GM19099 (cell line): ENCODE results near the gene LY6G6F.

Source experiments
- POLR2A ChIP-seq: IDR thresholded peaks from 3 replicates; pipeline ENCODE4 v1.6.1; 2011; ENCODE audit warnings: low read depth; ENCODE audit not compliant: insufficient read length; ENCODE audit errors: extremely low read depth

LY6G6F gene, protein sequence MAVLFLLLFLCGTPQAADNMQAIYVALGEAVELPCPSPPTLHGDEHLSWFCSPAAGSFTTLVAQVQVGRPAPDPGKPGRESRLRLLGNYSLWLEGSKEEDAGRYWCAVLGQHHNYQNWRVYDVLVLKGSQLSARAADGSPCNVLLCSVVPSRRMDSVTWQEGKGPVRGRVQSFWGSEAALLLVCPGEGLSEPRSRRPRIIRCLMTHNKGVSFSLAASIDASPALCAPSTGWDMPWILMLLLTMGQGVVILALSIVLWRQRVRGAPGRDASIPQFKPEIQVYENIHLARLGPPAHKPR

DNA sequence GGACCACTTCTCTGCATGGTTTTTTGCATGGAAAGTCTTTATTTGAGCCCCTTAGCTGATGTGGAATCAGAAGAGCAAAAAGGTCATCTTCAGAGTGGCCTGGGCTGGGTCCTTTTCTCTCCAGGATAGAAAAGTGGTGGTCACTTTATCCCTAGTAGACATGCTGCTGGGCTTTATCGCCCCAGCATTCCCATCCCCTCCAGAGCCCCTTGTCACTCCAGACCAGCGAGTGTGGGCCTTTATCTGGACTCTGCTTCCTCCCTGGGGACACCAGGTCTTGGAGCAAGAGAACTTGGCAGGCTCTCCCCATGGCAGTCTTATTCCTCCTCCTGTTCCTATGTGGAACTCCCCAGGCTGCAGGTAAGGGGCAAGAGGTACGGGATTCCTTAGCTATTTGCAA lies at the start of gene LY6G6F:
LY6G6F (plus strand) TSS at position 268 of the 400 bp plus-strand sequence; CDS start at position 309, 41 bp downstream.
- no peak for TF ChIP-seq POLR2A

DNA sequence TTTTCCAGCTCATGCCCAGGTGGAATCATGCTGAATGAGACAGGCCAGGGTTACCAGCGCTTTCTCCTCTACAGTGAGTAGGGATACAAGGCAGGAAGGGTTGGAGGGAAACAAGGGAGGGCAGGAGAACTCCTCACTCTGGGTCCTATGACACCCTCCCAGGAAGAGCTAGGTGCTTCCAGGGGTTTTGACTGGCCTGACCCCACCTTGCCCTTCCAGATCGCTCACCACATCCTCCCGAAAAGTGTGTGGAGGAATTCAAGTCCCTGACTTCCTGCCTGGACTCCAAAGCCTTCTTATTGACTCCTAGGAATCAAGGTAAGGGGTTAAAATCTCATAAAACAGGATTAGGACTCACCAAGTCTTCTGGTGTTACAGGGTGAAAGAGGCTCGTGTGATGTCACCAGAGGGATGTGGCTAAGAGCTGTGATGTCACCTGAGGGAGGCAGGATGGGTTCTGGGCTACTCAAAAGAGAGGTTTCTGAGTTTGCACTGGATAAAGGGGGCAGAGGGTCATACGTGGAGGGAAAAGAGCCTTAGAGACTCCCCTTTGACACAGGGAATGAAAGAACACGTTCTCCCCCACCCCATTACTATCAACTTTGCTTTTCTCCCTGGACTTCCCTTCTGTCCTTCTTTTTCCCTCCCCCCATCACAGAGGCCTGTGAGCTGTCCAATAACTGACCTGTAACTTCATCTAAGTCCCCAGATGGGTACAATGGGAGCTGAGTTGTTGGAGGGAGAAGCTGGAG lies 49.1 kb upstream of the LY6G6F start:
- TF ChIP-seq POLR2A, result no peak

DNA sequence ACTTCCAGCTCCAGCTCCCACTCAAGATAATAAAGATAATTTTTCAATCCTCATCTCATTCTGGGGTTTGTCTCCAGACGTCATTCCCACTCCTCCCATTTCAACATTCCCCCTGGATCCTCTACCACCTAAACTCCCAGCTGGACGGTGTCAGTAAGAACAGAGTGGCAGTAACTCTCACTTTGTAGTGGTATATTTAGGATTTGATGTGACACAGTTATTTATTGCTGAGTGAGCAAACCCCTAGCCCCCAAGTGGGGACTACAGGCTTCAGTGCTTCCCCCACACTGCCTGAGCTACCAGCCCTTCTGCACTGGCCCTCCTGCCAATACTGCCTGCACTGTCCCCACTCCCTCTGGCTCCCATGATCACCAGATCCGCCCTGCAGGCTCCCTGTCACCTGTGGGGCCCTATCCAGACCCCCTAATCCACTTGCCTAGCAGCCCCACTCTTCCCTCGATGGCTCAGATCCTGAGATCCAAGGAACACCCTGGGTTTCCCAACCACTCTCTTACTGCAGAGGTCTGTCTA lies 48.4 kb upstream of the LY6G6F start:
- no peak for TF ChIP-seq POLR2A

DNA sequence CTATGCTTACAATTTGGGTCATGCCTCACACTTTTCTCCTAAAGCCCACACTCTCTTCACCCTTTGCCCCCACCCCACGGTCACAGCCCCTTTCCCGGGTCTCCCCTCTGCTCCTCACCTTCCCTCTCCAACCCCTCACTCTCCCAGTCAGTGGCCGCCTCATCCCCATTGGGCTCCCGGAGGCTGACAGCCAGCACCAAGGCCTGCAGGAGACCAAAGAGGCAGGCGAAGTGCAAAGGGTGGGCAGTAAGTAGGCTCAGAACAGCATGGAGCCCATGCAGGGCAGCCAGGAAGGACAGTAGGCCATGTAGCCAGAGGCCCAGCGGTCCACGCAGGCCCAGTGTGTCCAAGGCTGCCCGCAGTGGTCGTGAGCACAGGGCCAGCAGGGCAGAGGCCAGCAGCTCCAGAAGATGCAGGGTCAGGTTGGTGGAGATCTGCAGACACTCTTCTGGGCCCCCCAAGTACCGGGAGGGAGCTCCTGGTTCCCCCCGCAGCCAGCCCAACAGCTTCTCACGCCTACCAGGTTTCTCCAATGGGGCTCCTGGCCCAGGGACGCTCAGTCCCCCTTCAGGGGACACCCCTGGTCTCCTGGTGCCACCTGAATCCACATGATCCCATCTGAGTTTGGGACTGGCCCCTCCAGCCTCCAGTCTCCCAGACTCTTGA lies 47.5 kb upstream of the LY6G6F start:
- no peak for TF ChIP-seq POLR2A

DNA sequence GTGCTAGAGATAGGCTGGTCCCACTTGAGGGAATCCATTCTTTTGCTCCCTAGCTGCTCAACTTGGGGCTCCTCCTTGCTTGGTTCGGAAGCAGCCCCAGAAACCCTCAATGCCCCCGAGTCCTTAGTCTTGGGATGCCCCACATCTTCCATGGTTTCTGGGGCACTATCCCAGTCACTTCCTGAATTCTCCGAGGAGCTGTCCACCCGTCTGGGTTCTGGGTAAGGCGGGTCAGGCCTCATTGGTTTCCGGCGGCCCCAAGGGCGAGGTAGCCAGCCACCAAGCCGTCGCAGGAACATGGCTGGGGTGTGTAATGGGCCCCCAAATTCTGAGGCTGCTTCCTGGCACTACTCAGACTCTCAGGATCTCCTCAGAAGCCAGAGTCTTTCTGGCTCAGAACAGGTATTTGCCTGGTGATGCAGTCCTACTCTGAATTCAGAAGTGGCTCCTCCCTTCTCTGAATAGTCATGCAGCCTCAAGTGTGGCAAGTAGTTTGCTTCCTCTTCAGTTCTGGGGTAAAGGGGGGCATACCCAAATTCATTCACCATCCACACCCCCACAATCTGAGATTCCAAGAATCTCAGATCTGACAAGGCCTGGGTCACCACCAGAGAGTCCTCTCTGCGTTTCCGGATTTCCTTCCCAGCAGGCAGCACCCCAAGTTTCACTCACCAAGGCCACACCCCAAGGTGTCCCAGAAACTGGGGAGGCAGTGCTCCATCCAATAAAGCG lies 46.9 kb upstream of the LY6G6F start:
- no peak for TF ChIP-seq POLR2A

DNA sequence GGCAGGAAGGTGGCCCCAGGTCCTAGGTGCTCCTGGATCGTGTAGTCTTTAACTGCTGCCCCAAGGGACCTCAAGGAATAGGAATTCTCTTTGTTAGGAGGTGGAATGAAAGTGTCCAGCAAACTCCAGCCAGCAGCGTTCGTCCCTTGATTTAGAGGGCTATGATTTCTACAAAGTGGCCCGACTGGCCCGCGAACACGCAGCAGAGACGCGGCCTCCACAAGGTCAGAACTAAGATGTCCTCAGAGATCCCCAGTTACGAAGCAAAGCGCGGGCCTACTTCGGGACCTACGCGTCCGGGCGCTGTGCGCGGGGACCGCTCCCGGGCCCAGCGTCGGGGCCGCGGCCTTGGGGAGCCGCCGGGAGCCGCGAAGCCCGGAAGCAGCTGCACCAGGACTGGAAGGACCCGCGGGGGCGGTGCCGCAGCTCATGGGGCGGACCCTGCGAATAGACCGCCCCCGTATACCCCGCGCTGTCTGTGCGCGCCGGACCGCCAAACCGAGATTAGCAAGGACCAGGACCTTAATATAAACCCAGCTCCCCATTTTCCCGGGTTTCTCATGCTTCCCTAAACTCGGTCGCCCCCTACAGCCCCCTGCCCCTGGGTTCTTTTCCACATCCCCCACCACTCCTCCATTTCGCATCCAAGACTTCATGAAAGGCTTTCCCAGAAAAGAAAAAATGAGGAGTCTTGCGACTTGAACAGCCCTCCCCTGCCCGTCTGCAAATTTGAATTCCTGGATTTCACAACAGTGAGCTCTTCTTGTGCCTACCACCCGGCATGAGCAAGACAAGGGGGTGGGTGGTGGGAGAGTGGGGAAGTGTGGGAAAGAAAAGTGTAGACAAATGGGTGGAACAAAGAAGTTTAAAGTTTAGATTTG lies 46.0 kb upstream of the LY6G6F start, which contains the start of gene C6orf47:
C6orf47 (minus strand) TSS at position 398 of the 881 bp plus-strand sequence. CDS start 831 bp downstream, outside the sequence.
- TF ChIP-seq POLR2A, result peak; percentile 93

DNA sequence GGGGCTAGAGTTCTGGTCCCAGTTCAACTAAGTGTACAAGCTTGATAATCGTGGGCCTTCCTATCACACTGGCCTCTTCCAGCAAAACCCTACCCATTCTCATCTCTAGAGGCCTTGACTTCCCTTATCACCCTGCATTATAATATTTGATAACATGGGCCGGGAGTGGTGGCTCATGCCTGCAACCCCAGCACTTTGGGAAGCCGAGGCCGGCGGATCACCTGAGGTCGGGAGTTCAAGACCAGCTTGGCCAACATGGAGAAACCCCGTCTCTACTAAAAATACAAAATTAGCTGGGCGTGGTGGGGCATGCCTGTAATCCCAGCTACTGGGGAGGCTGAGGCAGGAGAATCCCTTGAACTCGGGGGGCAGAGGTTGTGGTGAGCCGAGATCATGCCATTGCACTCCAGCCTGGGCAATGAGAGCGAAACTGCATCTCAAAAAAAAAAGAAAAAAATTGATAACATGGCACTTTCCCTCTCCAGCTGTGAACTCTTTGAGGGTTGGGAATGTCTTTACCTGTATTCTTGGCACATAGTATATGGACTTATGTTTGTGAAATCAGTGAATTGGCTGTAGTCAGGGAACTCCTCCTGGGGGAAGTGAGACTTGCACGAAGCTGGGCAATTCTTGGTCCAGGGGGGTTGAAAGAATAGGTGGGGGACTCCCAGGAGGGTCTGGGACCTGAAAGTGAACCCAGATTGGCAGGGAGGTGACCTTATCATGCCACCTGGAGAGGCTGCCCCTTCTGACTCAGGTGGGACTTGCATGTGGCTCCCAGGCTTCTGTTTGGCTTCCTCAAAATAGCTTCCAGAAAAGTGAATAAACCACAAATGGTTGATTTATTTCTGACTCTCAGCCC lies 45.2 kb upstream of the LY6G6F start:
- no peak for TF ChIP-seq POLR2A

DNA sequence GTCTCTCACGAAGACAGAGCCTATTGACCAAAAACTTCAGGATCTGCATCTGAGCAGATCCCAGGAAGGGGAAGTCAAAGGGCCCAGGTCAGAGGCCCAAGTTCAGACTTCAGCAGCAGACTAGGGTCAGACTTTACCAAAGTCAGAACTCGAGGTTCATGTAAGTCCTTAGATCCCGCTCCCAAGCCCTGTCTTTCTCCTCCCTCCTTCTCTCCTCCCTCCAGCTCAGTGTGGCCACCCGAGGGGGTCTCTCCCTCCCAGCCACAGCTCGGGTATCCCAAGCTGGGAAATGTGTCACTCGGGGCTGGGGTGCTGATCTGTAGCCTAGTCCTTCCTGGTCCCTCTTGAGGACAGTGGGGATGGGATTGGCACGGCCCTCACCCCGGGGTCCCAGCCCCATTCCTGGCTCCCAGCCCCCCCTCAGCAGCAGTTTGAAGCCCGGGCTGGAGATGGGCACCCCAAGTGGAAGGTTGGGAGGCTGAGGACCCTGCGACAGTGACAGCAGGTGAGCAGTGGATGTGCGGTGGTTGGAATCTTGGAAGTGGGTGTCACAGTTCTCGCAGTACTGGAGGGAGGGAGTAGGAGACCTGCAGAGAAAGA lies 44.4 kb upstream of the LY6G6F start:
- peak; percentile 27 for TF ChIP-seq POLR2A

DNA sequence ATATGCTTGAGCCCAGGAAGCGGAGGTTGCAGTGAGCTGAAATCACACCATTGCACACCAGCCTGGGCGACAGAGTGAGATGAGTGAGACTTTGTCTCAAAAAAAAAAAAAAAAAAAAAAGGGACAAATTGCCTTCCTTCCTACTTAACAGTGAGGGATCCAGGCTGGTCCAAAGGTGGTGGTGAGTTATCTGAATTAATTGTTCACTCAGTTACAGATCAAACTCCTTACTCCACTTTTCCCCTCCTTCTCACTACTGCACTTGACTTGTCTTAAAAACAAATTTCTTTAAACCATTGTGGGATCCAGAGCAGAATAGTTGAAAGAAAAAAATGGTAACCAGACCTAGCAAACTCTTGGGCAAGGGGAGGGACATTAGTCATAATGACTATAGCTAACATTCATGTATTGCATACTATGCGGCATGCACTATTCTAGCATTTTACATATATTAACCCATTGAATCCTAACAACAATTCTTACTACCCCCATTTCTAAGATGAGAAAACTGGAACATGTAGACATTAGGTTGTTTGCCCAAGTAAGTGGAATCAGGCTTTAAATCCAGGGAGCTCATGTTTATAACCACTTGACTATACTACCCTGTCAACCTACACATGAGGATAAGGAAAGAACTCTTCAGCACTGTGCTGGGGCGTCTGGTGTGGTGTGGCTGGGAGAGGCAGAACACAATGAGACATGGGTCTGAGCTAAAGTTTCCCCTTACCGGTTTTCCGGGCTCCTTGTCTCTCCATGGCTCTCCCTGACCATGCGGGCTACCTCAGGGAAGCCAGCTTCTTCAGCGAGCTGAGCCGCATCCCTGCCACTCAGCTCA lies 43.3 kb upstream of the LY6G6F start:
- no peak for TF ChIP-seq POLR2A

DNA sequence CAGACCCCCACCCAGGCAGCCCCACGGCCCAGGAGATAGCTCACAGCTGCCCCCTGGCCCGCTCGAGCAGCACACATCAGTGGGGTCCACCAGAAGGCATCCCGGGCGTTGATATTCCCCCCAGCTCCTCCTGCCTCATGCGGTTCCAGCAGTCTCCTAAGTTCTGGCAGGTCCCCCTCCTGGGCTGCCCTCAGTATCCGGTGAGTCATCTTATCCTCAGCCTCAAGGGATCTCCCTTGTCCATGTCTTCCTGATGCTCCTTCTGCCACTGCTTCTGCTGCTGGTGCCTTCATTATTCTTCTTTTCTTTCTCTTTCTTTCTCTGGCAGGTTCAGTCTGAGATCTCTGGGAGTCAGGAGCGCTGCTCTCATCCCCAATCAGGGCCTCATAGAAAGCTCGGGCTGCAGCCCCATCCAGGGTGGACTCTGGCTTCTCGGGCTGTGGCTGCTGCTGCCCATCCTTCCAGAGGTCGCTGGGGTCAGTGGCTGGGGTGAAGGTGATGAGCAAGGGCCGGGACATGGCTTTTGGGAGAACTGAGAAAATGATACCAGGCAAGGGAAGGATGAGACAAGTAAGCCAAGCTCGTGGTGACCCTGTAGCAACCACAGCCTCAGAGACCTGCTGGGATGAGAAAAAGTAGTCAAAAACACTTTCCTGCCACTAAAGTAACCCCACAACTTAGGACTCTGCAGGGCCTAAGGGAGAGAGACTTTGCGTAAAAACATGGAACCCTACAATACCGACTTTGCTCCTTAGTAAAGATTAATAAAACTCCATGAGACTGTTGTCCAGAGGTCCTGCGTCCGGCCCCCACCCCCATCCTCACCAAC lies 42.5 kb upstream of the LY6G6F start:
- no peak for TF ChIP-seq POLR2A

DNA sequence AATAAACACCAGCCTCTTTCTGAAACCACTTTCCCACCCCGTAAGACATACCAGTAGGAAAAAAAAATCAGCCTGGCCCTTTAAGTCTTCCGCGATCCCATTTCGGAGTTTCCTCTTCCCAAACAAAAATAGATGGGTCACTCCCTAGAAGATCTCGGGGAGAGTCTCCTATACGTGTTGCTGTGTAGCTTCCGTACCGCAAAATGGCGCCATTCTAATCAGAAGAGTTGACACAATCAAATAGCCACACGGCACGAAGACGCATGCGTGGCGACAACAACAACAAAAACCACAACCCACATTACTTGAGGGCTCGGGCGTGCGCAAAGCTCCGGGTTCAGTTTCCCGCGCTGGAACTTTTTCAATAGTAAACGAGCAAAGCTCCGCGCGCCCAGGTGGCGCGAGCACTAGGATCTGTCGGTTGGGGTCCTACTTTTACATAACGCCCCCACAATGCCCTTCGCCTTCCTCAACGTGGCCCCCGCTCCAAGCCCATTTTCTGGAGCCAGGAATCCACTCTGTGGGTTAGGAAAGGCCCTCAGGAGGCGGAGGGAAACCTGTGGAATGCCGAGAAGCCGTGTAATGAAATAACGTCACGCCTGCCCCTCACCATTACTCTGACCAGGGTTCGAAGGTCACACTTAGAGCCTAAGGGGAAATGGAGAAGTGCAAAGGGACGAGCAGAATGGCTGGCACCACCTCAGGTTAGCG lies 41.7 kb upstream of the LY6G6F start, which contains the start of gene GPANK1:
GPANK1 (minus strand) TSS at position 208 of the 711 bp plus-strand sequence. CDS start 519 bp downstream, outside the sequence.
- TF ChIP-seq POLR2A, result peak; percentile 43
